SH-SY5Y (cell line): ENCODE data around the gene TMEM208.

ENCODE experiments used
- GATA2 ChIP-seq: IDR thresholded peaks from 2 replicates; pipeline ENCODE4 v1.6.1; 2011; ENCODE audit warnings: mild to moderate bottlenecking, low read depth, low read length
- GATA3 ChIP-seq: IDR thresholded peaks from 2 replicates; pipeline ENCODE4 v1.6.1; 2011; ENCODE audit warnings: low read depth, mild to moderate bottlenecking, low read length, moderate library complexity

TMEM208 gene

DNA sequence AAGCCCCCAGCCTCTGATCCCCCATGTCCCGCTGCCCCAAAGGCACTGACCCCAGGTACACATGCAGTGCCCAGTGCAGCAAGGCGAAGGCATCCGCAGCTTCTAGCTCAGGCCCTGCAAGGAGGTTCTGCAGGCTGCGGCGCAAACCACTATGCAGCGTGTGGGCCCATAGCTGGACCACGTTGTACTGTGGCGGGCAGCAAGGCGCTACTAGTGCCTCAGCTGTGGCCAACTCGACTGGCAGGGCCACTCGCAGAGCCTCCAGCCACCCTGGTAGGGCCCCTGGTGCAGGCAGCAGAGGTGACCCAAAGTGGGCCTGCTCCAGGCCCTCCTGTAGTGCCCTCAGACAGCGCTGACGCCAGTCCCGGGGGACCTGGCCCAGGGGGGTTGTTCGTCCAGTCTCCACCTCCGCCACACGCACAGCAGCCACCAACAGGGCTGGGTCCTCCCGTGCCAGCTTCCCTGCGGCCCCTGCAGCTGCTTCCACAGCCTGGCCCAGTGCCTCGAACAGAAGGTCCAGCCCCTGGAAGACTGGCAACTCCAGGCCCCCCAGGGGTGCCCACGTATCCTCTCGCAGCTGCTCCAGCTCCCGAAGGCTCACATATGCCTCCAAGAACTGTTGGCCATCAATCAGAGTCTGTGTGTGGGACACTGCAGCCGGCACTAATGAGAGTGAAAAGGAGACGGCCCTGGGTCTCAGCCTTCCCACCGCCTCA lies 39.6 kb upstream of the TMEM208 start:
- TF ChIP-seq GATA3, result no peak
- TF ChIP-seq GATA2, result no peak

DNA sequence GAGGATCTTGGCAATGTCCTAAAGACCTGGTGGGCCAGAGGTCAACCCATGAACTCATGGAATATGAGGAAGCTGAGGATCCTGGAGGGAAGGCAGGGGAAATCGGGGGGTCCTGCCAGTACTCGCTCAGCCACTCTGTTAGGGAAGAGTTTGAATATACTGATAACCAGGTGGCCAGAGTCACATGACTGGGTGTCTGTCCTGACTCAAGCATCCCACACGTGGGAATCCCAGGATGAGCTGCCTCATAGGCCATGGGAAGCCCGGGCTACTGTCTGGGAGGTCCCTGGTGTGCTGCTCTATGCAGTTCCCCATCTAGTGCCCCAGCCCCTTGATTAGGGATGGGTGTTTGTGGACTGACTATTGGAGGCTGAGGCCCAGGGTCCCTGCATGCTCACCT lies 38.6 kb upstream of the TMEM208 start:
- no peak for TF ChIP-seq GATA2
- no peak for TF ChIP-seq GATA3

DNA sequence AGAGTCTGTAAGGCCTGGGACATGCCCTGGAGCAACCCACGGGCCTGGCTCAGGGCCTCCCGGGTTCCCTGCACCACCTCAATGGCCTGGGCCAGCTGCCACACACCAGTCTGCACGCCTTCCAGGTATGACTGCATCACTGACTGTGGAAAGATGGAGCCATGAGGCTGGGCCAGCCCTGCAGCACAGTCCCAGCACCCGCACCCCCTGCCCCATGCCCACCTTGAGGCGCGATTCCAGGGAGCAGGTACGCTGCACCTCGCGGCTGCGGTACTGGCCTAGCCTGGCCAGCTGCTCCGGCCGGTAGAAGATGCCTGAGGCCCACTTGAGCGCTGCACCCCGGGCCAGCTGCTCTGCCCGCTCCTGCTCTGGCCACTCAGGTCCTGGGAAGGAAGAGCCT lies 38.1 kb upstream of the TMEM208 start:
- TF ChIP-seq GATA3 (no peak), GATA2 (no peak)

- no peak for TF ChIP-seq GATA2
- no peak for TF ChIP-seq GATA3
Measured at GRCh38 chr16:67190041-67190440, 36.9 kb upstream of the TMEM208 start, which contains the start of gene EXOC3L1. EXOC3L1 (minus strand) TSS chr16:67190136; CDS start chr16:67189676, 460 bp downstream.

DNA sequence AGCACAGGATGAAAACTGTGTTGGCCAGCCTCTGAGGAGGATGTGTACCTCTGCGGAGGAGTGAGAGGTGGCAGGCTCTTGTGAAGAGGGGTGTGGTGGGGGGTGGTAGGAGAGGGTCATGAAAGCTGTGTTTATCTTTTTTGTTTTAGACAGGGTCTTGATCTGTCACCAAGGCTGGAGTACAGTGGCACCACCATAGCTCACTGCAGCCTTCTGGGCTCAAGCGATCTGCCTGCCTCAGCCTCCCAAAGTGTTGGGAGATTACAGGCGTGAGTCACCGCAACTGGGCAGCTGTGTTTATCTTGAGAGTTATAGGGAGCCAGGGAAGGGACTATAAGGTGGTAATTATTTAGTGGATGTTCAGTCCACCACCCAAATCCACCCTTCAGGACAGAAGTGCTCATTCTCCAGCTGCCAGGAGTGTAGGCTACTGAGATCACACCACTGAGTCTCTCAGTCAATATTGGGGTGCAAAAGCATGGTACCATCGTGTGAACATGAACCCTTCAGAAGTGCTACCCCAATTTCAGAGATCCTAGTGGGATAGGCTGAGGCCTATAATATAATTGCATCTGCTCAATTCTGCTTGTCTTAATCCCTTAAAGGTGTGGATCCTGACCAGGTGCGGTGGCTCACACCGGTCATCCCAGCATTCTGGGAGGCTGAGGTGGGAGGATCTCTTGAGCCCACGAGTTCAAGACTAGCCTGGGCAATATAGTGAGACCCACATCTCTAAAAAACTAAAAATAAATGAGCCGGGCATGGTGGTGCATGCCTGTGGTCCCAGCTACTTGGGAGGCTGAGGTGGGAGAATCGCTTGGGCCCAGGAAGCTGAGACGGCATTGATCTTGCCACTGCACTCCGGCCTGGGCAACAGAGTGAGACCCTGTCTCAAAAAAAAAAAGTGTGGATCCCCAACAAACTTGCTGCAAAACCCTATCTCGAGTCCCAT lies 36.2 kb upstream of the TMEM208 start:
- no peak for TF ChIP-seq GATA2

- TF ChIP-seq GATA2, result no peak
Measured at GRCh38 chr16:67191411-67191994, 35.4 kb upstream of the TMEM208 start.

GRCh38 chr16:67191995-67192681 lies 34.8 kb upstream of the TMEM208 start, which contains the start of gene E2F4:
E2F4 (plus strand) TSS chr16:67192155; CDS start chr16:67192228, 73 bp downstream.
- TF ChIP-seq GATA2 (no peak), GATA3 (no peak)

GRCh38 chr16:67192781-67193361 lies 34.1 kb upstream of the TMEM208 start:
- TF ChIP-seq GATA3, result no peak

DNA sequence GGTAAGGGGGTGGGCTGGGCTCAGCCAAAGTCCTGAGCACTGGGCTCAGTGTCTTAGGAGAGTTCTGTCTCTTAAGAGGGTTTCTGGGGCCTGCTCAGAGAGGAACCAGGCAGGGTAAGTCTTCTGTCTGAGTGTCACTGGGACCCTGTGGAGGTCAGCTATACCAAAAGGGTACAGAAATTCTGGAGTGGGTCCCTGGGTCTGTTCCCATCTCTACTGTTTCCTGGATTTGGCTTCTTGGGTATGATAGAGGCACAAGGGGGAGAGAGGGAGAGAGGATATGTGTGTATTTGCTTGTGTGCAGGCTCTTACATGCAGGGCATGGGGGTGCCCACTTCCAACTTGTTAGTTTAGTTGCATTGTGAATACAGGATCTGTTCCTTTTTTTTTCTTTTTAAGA lies 33.4 kb upstream of the TMEM208 start:
- TF ChIP-seq GATA2 (no peak), GATA3 (no peak)

GRCh38 chr16:67194260-67194659 lies 32.7 kb upstream of the TMEM208 start:
- TF ChIP-seq GATA2, result no peak
- TF ChIP-seq GATA3, result no peak

DNA sequence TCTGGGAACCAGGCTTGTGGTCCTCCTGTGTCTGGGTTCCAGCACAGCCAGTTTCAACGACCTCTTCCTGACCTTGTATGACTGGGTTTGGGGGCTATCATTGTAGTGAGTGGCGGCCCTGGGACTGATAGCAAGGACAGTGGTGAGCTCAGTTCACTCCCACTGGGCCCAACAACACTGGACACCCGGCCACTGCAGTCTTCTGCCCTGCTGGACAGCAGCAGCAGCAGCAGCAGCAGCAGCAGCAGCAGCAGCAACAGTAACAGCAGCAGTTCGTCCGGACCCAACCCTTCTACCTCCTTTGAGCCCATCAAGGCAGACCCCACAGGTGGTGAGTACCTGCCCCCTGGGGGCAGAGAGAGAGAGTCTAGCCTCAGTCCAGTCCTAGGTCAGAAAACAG lies 31.3 kb upstream of the TMEM208 start:
- TF ChIP-seq GATA3 (no peak), GATA2 (no peak)

GRCh38 chr16:67196881-67197280 lies 30.0 kb upstream of the TMEM208 start:
- TF ChIP-seq GATA2 (no peak), GATA3 (no peak)

- TF ChIP-seq GATA2 (no peak), GATA3 (no peak)
Measured at GRCh38 chr16:67197704-67198103, 29.2 kb upstream of the TMEM208 start.

DNA sequence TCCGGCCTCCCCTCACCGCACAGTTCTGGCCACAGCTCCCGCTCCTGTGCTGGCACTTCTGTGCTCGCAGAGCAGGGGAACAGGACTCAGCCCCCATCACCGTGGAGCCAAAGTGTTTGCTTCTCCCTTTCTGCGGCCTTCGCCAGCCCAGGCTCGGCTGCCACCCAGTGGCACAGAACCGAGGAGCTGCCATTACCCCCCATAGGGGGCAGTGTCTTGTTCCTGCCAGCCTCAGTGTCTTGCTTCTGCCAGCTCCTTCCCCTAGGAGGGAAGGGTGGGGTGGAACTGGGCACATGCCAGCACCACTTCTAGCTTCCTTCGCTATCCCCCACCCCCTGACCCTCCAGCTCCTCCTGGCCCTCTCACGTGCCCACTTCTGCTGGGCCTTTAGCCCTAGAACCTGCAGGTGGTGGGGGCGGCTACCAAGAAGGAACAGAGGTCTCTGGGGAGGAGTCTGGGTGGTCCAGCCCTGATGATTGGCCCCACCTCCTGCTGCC lies 28.6 kb upstream of the TMEM208 start:
- TF ChIP-seq GATA3 (no peak), GATA2 (no peak)
